Hepatocyte (in vitro differentiated cells): ENCODE results near the gene DAND5. TPM values are rescaled to one million over a fixed set of nuclear protein-coding genes. Genes with fewer than 3 reads are reported as not detected.

ENCODE experiments used
- DNase-seq: peaks from one replicate; pipeline ENCODE4 v3.0.0-alpha.2; 2016; ENCODE audit warnings: low spot score
- H2AFZ ChIP-seq: fragments of 200-600 bp; sonication (generic); 2 replicates; pipeline ENCODE4 v1.6.0; 2016; ENCODE audit warnings: antibody characterized with exemption, mild to moderate bottlenecking
- H3K27ac ChIP-seq: fragments of 200-600 bp; sonication (generic); 2 replicates; pipeline ENCODE4 v1.5.1; 2016; ENCODE audit warnings: mild to moderate bottlenecking
- H3K27me3 ChIP-seq: fragments of 200-600 bp; sonication (generic); 2 replicates; pipeline ENCODE4 v1.6.1; 2016
- H3K36me3 ChIP-seq: fragments of 200-600 bp; sonication (generic); replicated peaks from 2 replicates; pipeline ENCODE4 v1.5.1; 2016; ENCODE audit warnings: low read depth; ENCODE audit not compliant: insufficient read depth
- H3K4me1 ChIP-seq: fragments of 200-600 bp; sonication (generic); 2 replicates; pipeline ENCODE4 v1.5.1; 2016; ENCODE audit warnings: mild to moderate bottlenecking, moderate library complexity; ENCODE audit not compliant: insufficient read depth
- H3K4me2 ChIP-seq: fragments of 200-600 bp; sonication (generic); 2 replicates; pipeline ENCODE4 v1.6.0; 2016
- H3K4me3 ChIP-seq: fragments of 200-600 bp; sonication (generic); 2 replicates; pipeline ENCODE4 v1.5.1; 2016; ENCODE audit warnings: mild to moderate bottlenecking
- H3K79me2 ChIP-seq: fragments of 200-600 bp; sonication (generic); 2 replicates; pipeline ENCODE4 v1.6.0; 2017; ENCODE audit warnings: mild to moderate bottlenecking
- H3K9me2 ChIP-seq: fragments of 200-600 bp; sonication (generic); replicated peaks from 2 replicates; pipeline ENCODE4 v1.6.0; 2017; ENCODE audit warnings: mild to moderate bottlenecking; ENCODE audit not compliant: insufficient read depth
- H3K9me3 ChIP-seq: fragments of 200-600 bp; sonication (generic); 2 replicates; pipeline ENCODE4 v1.5.1; 2016; ENCODE audit warnings: low read depth, mild to moderate bottlenecking
- H4K20me1 ChIP-seq: fragments of 200-600 bp; sonication (generic); 2 replicates; pipeline ENCODE4 v1.6.0; 2016; ENCODE audit warnings: mild to moderate bottlenecking; ENCODE audit not compliant: insufficient read depth, poor library complexity, severe bottlenecking
- CTCF ChIP-seq: fragments of 200-600 bp; sonication (generic); IDR thresholded peaks from 2 replicates; pipeline ENCODE4 v1.5.1; 2016; ENCODE audit warnings: antibody characterized with exemption, mild to moderate bottlenecking; ENCODE audit not compliant: poor library complexity
- EZH2 ChIP-seq: fragments of 200-600 bp; sonication (generic); IDR thresholded peaks from 2 replicates; pipeline ENCODE4 v1.6.1; 2016; ENCODE audit warnings: antibody characterized with exemption, mild to moderate bottlenecking, borderline replicate concordance
- EZH2phosphoT487 ChIP-seq: fragments of 200-600 bp; sonication (generic); IDR thresholded peaks from one replicate; pipeline ENCODE4 v1.6.1; 2018; ENCODE audit warnings: antibody characterized with exemption, mild to moderate bottlenecking, low read depth, moderate library complexity; ENCODE audit not compliant: unreplicated experiment, severe bottlenecking
- WGBS: methylation state at CpG from one replicate; pipeline ENCODE4 v1.1.6; 2016; ENCODE audit warnings: low lambda C conversion rate; ENCODE audit errors: missing lambda C conversion rate; 5-methylcytosine and 5-hydroxymethylcytosine counted together
- polyA plus RNA-seq: library from polyadenylated mRNA; unstranded; fragments of >200 nt; fragmentation: Nextera tagmentation; extraction: Ambion mirVana; gene quantifications from 2 replicates; pipeline ENCODE4 v1.2.1, GENCODE V29; 2016
- total RNA-seq: library from RNA; depleted of rRNA; stranded (reverse); fragments of >200 nt; gene quantifications from 2 replicates; pipeline ENCODE4 v1.2.3, GENCODE V29; 2014

The DAND5 gene
- total and polyA plus RNA-seq, 2 experiments from 2014 or later, result 0.17 TPM; not detected in 1

- Histone ChIP-seq H3K79me2 (peaks cover 27% of the 10 kb centered on the region), H3K9me2 (no peaks in the 10 kb centered on the region), H2AFZ (no peak overlapping the region), H3K4me2 (no peak overlapping the region), H3K27me3 (peaks cover 93% of the 10 kb centered on the region), H3K9me3 (no peaks in the 10 kb centered on the region), H3K27ac (no peak overlapping the region), H3K4me1 (peaks cover 23% of the 10 kb centered on the region), H3K36me3 (no peaks in the 10 kb centered on the region), H4K20me1 (peaks cover 83% of the 10 kb centered on the region), H3K4me3 (no peak overlapping the region)
- TF ChIP-seq EZH2phosphoT487, result peak; percentile 12
- TF ChIP-seq EZH2, result peak; percentile 53
- no peak for TF ChIP-seq CTCF
- WGBS, result 29% methylated on average over 61 of the region's 62 CpGs
- no peak for DNase-seq
Observed at GRCh38 chr19:13010038-13010991, 40.9 kb downstream of the DAND5 start.

- Histone ChIP-seq H3K4me3 (no peak overlapping the region), H3K36me3 (no peaks in the 10 kb centered on the region), H4K20me1 (peaks cover 87% of the 10 kb centered on the region), H3K27ac (no peak overlapping the region), H3K9me2 (no peaks in the 10 kb centered on the region), H2AFZ (no peak overlapping the region), H3K4me2 (no peak overlapping the region), H3K27me3 (peaks cover 93% of the 10 kb centered on the region), H3K79me2 (peaks cover 31% of the 10 kb centered on the region), H3K4me1 (peaks cover 23% of the 10 kb centered on the region), H3K9me3 (no peaks in the 10 kb centered on the region)
- WGBS, result 26% methylated on average over 39 of the region's 39 CpGs
- TF ChIP-seq EZH2, result peak; percentile 62
- TF ChIP-seq EZH2phosphoT487, result peak; percentile 45
- no peak for TF ChIP-seq CTCF
- no peak for DNase-seq
Observed at GRCh38 chr19:13010992-13011652, 41.7 kb downstream of the DAND5 start.

GRCh38 chr19:13011653-13012389, 42.4 kb downstream of the DAND5 start:
- Histone ChIP-seq H3K79me2 (peaks cover 37% of the 10 kb centered on the region), H3K9me3 (no peaks in the 10 kb centered on the region), H4K20me1 (peaks cover 83% of the 10 kb centered on the region), H3K9me2 (no peaks in the 10 kb centered on the region), H3K36me3 (no peaks in the 10 kb centered on the region), H3K4me1 (peaks cover 27% of the 10 kb centered on the region), H3K27ac (no peak overlapping the region), H2AFZ (no peak overlapping the region), H3K27me3 (peaks cover 93% of the 10 kb centered on the region), H3K4me3 (no peak overlapping the region), H3K4me2 (no peak overlapping the region)
- WGBS, result 13% methylated on average over 46 of the region's 54 CpGs
- TF ChIP-seq CTCF, result no peak
- TF ChIP-seq EZH2, result peak; percentile 21
- peak; percentile 48 for TF ChIP-seq EZH2phosphoT487
- no peak for DNase-seq
